ENCODE results near the gene CACNA1C.

DNA sequence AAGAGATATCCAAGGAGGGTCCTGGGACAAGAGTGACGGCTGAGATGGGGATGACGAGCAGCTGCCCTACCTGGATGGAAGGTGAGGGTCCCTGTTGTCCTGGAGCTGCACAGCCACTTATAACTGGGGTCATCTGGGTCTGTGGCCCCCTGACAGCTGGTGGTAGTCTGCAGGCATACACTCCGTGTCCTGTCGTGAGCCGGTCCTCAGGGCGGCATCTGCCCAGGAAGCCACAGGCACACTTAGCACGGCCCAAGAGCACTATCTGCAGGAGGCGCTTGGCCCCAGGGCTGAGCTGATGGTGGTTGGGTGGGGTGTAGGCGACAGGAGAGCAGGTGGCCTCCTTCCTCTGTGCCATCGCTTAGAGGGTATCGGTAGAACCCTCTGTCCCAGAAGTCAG, 248.1 kb downstream of the CACNA1C start:
- TF ChIP-seq, protein P1, sequence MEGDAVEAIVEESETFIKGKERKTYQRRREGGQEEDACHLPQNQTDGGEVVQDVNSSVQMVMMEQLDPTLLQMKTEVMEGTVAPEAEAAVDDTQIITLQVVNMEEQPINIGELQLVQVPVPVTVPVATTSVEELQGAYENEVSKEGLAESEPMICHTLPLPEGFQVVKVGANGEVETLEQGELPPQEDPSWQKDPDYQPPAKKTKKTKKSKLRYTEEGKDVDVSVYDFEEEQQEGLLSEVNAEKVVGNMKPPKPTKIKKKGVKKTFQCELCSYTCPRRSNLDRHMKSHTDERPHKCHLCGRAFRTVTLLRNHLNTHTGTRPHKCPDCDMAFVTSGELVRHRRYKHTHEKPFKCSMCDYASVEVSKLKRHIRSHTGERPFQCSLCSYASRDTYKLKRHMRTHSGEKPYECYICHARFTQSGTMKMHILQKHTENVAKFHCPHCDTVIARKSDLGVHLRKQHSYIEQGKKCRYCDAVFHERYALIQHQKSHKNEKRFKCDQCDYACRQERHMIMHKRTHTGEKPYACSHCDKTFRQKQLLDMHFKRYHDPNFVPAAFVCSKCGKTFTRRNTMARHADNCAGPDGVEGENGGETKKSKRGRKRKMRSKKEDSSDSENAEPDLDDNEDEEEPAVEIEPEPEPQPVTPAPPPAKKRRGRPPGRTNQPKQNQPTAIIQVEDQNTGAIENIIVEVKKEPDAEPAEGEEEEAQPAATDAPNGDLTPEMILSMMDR (IDR thresholded peaks at IDR 0.05), result no peak
- TF ChIP-seq POLR2A (IDR thresholded peaks at IDR 0.05), result no peak
